GM12878 (cell line): ENCODE measurements around the gene MARVELD2. TPM values are rescaled to one million over a fixed set of nuclear protein-coding genes. Genes with fewer than 3 reads are reported as not detected.

Experiments used
- ATAC-seq: fragments of 200-7000 bp; cut with Tn5 transposase; 3 replicates; pipeline ENCODE4 v1.9.1; 2020; ENCODE audit warnings: mild to moderate bottlenecking, moderate library complexity
- BruUV-seq: library from RNA; stranded (reverse); fragments of 400-500 nt; replicated peaks from 2 replicates; lab custom pipeline; 2021; lab: Mats Ljungman, UMichigan
- CTCF ChIA-PET: fragments of 300-600 bp; sonication (Branson Sonifier 250); formaldehyde crosslinking; extraction: SDS; loops from one replicate; lab custom pipeline; 2021; ENCODE audit warnings: inconsistent platforms; lab: Yijun Ruan, JAX
- POLR2A ChIA-PET: fragments of 350-600 bp; formaldehyde crosslinking; extraction: SDS; loops from one replicate; lab custom pipeline; 2021; ENCODE audit warnings: inconsistent platforms; lab: Charles Lee
- RAD21 ChIA-PET: fragments of 300-600 bp; sonication (Branson Sonifier 250); formaldehyde crosslinking; loops from one replicate; lab custom pipeline; 2023; ENCODE audit warnings: antibody characterized with exemption; ENCODE audit not compliant: unreplicated experiment; lab: Charles Lee
- SMC1A ChIA-PET: fragments of 300-600 bp; sonication (Branson Sonifier 250); formaldehyde crosslinking; loops from one replicate; lab custom pipeline; 2023; ENCODE audit not compliant: unreplicated experiment, uncharacterized antibody; lab: Charles Lee
- DNase-seq: peaks from one replicate; pipeline ENCODE4 v3.0.0-alpha.2; 2011; ENCODE audit warnings: low read depth, low spot score
- FAIRE-seq: peaks from 3 replicates; lab custom pipeline; 2011; peaks lifted over from hg19 to GRCh38; lab: Jason Lieb, UNC
- H2AFZ ChIP-seq: 2 replicates; pipeline ENCODE4 v1.6.0; 2011; ENCODE audit warnings: low read depth, low read length, control low read depth; ENCODE audit not compliant: control insufficient read depth
- H3K27ac ChIP-seq: 2 replicates; pipeline ENCODE4 v1.5.1; 2011; ENCODE audit warnings: control low read depth; ENCODE audit not compliant: control insufficient read depth, insufficient read depth
- H3K27me3 ChIP-seq, 2 experiments: replicated peaks in 1 of 2; 2 replicates each; pipeline versions ENCODE4 v1.6.0 to v1.6.1; 2011; ENCODE audit warnings: low read length in 1 of 2; ENCODE audit not compliant: control insufficient read depth in 2 of 2, insufficient read depth in 2 of 2
- H3K36me3 ChIP-seq, 2 experiments: 2 replicates each; pipeline ENCODE4 v1.5.1; 2011; ENCODE audit warnings: low read length in 1 of 2; ENCODE audit not compliant: control insufficient read depth in 2 of 2, insufficient read depth in 2 of 2
- H3K4me1 ChIP-seq: 2 replicates; pipeline ENCODE4 v1.6.1; 2011; ENCODE audit warnings: mild to moderate bottlenecking, low read length, moderate library complexity, mixed read lengths; ENCODE audit not compliant: control insufficient read depth, insufficient read depth
- H3K4me2 ChIP-seq: 2 replicates; pipeline ENCODE4 v1.6.0; 2011; ENCODE audit warnings: control low read depth; ENCODE audit not compliant: control insufficient read depth, insufficient read depth
- H3K4me3 ChIP-seq: fragments of 200-600 bp; sonication (generic); 2 replicates; pipeline ENCODE4 v1.5.1; 2016
- H3K79me2 ChIP-seq: 2 replicates; pipeline ENCODE4 v1.6.0; 2011; ENCODE audit warnings: low read length; ENCODE audit not compliant: control insufficient read depth, insufficient read depth
- H3K9ac ChIP-seq: 2 replicates; pipeline ENCODE4 v1.8.0; 2011; ENCODE audit warnings: low read length, control low read depth, mixed read lengths; ENCODE audit not compliant: control insufficient read depth, insufficient read depth
- H3K9me3 ChIP-seq: replicated peaks from 3 replicates; pipeline ENCODE4 v1.5.1; 2011; ENCODE audit warnings: mild to moderate bottlenecking, low read length; ENCODE audit not compliant: control insufficient read depth, insufficient read depth
- H4K20me1 ChIP-seq: 2 replicates; pipeline ENCODE4 v1.6.0; 2011; ENCODE audit not compliant: control insufficient read depth, insufficient read depth
- CTCF ChIP-seq, 3 experiments: IDR thresholded peaks in 2 of 3; conservative IDR thresholded peaks in 1 of 3; 2 replicates each; pipeline ENCODE4 v1.5.1; 2011; ENCODE audit warnings: low read depth in 3 of 3, low read length in 3 of 3, mild to moderate bottlenecking in 3 of 3, control low read depth in 2 of 3, moderate library complexity in 2 of 3, inconsistent platforms in 1 of 3, mixed read lengths in 1 of 3; ENCODE audit not compliant: control insufficient read depth in 2 of 3, insufficient read depth in 1 of 3; ENCODE audit errors: extremely low read depth in 1 of 3
- IKZF2 ChIP-seq, 2 experiments: fragments of 450-650 bp; IDR thresholded peaks; 2 replicates each; pipeline ENCODE4 v1.6.1; 2017; ENCODE audit warnings: mild to moderate bottlenecking in 2 of 2, moderate library complexity in 2 of 2
- MLLT1 ChIP-seq: fragments of 450-650 bp; IDR thresholded peaks from 2 replicates; pipeline ENCODE4 v1.6.1; 2016; ENCODE audit warnings: mild to moderate bottlenecking
- PKNOX1 ChIP-seq: fragments of 450-650 bp; IDR thresholded peaks from 2 replicates; pipeline ENCODE4 v1.6.1; 2016; ENCODE audit warnings: mild to moderate bottlenecking
- PML ChIP-seq: IDR thresholded peaks from 2 replicates; pipeline ENCODE4 v1.6.1; 2012; ENCODE audit warnings: low read length, inconsistent platforms
- POLR2A ChIP-seq: IDR thresholded peaks from 2 replicates; pipeline ENCODE4 v1.6.1; 2011; ENCODE audit warnings: low read depth, mild to moderate bottlenecking, low read length
- POLR2AphosphoS5 ChIP-seq: IDR thresholded peaks from 2 replicates; pipeline ENCODE4 v1.6.1; 2011; ENCODE audit warnings: mild to moderate bottlenecking, low read length, inconsistent platforms
- RB1 ChIP-seq: fragments of 450-650 bp; formaldehyde crosslinking; IDR thresholded peaks from 2 replicates; pipeline ENCODE4 v1.6.1; 2017; ENCODE audit warnings: mild to moderate bottlenecking, borderline replicate concordance
- SREBF2 ChIP-seq: IDR thresholded peaks from 2 replicates; pipeline ENCODE4 v1.6.1; 2012; ENCODE audit warnings: mild to moderate bottlenecking, low read length
- TAF1 ChIP-seq: IDR thresholded peaks from 2 replicates; pipeline ENCODE4 v1.6.1; 2011; ENCODE audit warnings: mild to moderate bottlenecking, low read depth, low read length, borderline replicate concordance
- WGBS: methylation state at CpG from one replicate; pipeline ENCODE4 v1.1.6; 2016; ENCODE audit warnings: low lambda C conversion rate; ENCODE audit not compliant: insufficient replicate concordance, insufficient coverage; ENCODE audit errors: missing lambda C conversion rate; 5-methylcytosine and 5-hydroxymethylcytosine counted together
- in situ Hi-C: fragments of 300-500 bp; cut with MboI; formaldehyde crosslinking; loops from 9 replicates; pipeline ENCODE4 v1.14.3; 2018; ENCODE audit warnings: mixed read lengths
- intact Hi-C: fragments of 100-400 bp; cut with micrococcal nuclease; formaldehyde crosslinking; loops from one replicate; pipeline ENCODE4 v1.14.2; 2022; ENCODE audit not compliant: unreplicated experiment
- polyA plus RNA-seq, 11 experiments: library from polyadenylated mRNA; depleted of rRNA in 4 of 11; unstranded in 6 of 11; stranded (reverse) in 5 of 11; fragments of >200 nt; fragmentation: Nextera tagmentation in 4 of 11; fragmentation: Illumina TruSeq in 1 of 11; extraction: Ambion mirVana in 4 of 11; extraction: Trizol in 1 of 11; gene quantifications; 1 replicate in 1 of 11; 2 replicates in 10 of 11; pipeline versions ENCODE4 v1.2.1 to v1.2.3, GENCODE V29; 2011 to 2016; ENCODE audit warnings: inconsistent platforms in 2 of 11, missing spikeins in 2 of 11, low read depth in 1 of 11
- total RNA-seq, 4 experiments: library from RNA; depleted of rRNA in 3 of 4; stranded (reverse); fragments of >200 nt in 3 of 4; fragmentation: Illumina TruSeq in 1 of 4; extraction: Trizol in 1 of 4; gene quantifications; 2 replicates each; pipeline versions ENCODE4 v1.2.1 to v1.2.3, GENCODE V29; 2013 to 2021

The MARVELD2 gene
- total and polyA plus RNA-seq, 10 of the 15 experiments (the other 5 are each of a cell fraction or from before 2014, with no cell fraction given) = 0.37 to 6.2 (median 3.8) TPM

GRCh38 chr5:69492923-69493395, 78.0 kb downstream of the MARVELD2 start:
- SMC1A ChIA-PET = interaction anchor here (1.0 to 1.7 kb wide), 4 partner anchors 12 to 121 kb away, joined by 3 to 4 read pairs (median 4); no protein-coding TSS in a partner anchor
- Histone ChIP-seq H3K27me3 (no peaks in the 10 kb centered on the region; a peak in 1 of 4 replicates), H3K4me3 (peak overlapping the region; percentile 97), H3K79me2 (peaks cover 34% of the 10 kb centered on the region), H4K20me1 (no peaks in the 10 kb centered on the region), H3K36me3 (no peaks in the 10 kb centered on the region), H3K9me3 (no peaks in the 10 kb centered on the region)
- POLR2A ChIA-PET = interaction anchor here (1.1 kb wide), 1 partner anchor 399 kb away, joined by 3 read pairs; the partner anchor contains the start of gene SLC30A5
- RAD21 ChIA-PET = interaction anchor here (1.0 kb wide), 1 partner anchor 60 kb away, joined by 4 read pairs; no protein-coding TSS in a partner anchor
- CTCF ChIA-PET = no interaction called here
- ATAC-seq (peak; percentile 67), DNase-seq (no peak)
- BruUV-seq = no TSS peak
- TF ChIP-seq RB1 (peak; percentile 15; the same call in 1 of the 2 replicates), PKNOX1 (0 out of 2 replicates have a peak, but pooled peaks have one; percentile 12), POLR2A (peak; percentile 57; the same call in 1 of the 2 replicates), CTCF (IDR thresholded peaks at IDR 0.05 in 2 of 3, conservative IDR thresholded peaks at IDR 0.05 in 1 of 3; ENCODE audit: control insufficient read depth in 2 of 3, extremely low read depth in 1 of 3, insufficient read depth in 1 of 3, low read depth in 3 of 3, low read length in 3 of 3) (no peak), IKZF2 (IDR thresholded peaks at IDR 0.05) (peak in 1 of 2 experiments; percentile 16; a peak in 1 of 4 replicates), MLLT1 (0 out of 2 replicates have a peak, but pooled peaks have one; percentile 20), TAF1 (0 out of 2 replicates have a peak, but pooled peaks have one; percentile 25), POLR2AphosphoS5 (peak; percentile 35; the same call in 1 of the 2 replicates), PML (peak; percentile 41; the same call in 1 of the 2 replicates), SREBF2 (no peak)
- TF ChIP-seq, all 136 proteins: peak for 8
- intact Hi-C loops (loop anchor here (2.0 to 10.0 kb wide), 4 partner anchors 60 to 398 kb away; partner anchors contain the start of genes MARVELD2 and SLC30A5), in situ Hi-C loops (no loop called here)
- no peak for FAIRE-seq
- Histone ChIP-seq H2AFZ (peak overlapping the region; percentile 92), H3K27ac (peak overlapping the region; percentile 57), H3K4me1 (peaks cover 7% of the 10 kb centered on the region; the same call in 1 of the 2 replicates), H3K9ac (peak overlapping the region; percentile 79), H3K4me2 (peak overlapping the region; percentile 86)
- 3% methylated on average over 38 of the region's 42 CpGs for WGBS
